Neutrophil (primary cell): ENCODE results near the gene DDX39B.
A peak's percentile ranks its signal among the peaks of the same experiment; 100 is the strongest.

Experiments used
- H3K27ac ChIP-seq: fragments of 200-600 bp; sonication (generic); 2 replicates; pipeline ENCODE4 v1.5.1; 2016; ENCODE audit warnings: mild to moderate bottlenecking, moderate library complexity
- H3K27me3 ChIP-seq: fragments of 200-600 bp; sonication (generic); 2 replicates; pipeline ENCODE4 v1.6.0; 2016; ENCODE audit warnings: mild to moderate bottlenecking
- H3K36me3 ChIP-seq: fragments of 200-600 bp; sonication (generic); 2 replicates; pipeline ENCODE4 v1.5.1; 2017
- H3K4me1 ChIP-seq, 2 experiments: fragments of 200-600 bp in 1 of 2; sonication (generic) in 1 of 2; 1 replicate in 1 of 2; 2 replicates in 1 of 2; pipeline versions ENCODE4 v1.5.1 to v1.6.1; 2013 to 2016; ENCODE audit warnings: low read depth in 1 of 2, low read length in 1 of 2, mild to moderate bottlenecking in 1 of 2, moderate library complexity in 1 of 2; ENCODE audit not compliant: control insufficient read depth in 1 of 2, insufficient read depth in 1 of 2
- H3K4me3 ChIP-seq, 2 experiments: fragments of 200-600 bp in 1 of 2; sonication (generic) in 1 of 2; 1 replicate in 1 of 2; 2 replicates in 1 of 2; pipeline ENCODE4 v1.5.1; 2013 to 2016; ENCODE audit warnings: low read depth in 1 of 2, low read length in 1 of 2, mild to moderate bottlenecking in 1 of 2, moderate library complexity in 1 of 2
- H3K9me3 ChIP-seq: fragments of 200-600 bp; sonication (generic); 2 replicates; pipeline ENCODE4 v1.5.1; 2016
- TF ChIP-seq, protein P1 (sequence below): fragments of 200-600 bp; sonication (generic); IDR thresholded peaks from 2 replicates; pipeline ENCODE4 v1.5.1; 2016; ENCODE audit warnings: antibody characterized with exemption

The DDX39B gene

GRCh38 chr6:31543639-31544038 lies 1.8 kb upstream of the DDX39B start:
- peaks cover 56 to 66% of the 10 kb centered on the region in 2 experiments for H3K4me1 ChIP-seq
- TF ChIP-seq, protein P1, sequence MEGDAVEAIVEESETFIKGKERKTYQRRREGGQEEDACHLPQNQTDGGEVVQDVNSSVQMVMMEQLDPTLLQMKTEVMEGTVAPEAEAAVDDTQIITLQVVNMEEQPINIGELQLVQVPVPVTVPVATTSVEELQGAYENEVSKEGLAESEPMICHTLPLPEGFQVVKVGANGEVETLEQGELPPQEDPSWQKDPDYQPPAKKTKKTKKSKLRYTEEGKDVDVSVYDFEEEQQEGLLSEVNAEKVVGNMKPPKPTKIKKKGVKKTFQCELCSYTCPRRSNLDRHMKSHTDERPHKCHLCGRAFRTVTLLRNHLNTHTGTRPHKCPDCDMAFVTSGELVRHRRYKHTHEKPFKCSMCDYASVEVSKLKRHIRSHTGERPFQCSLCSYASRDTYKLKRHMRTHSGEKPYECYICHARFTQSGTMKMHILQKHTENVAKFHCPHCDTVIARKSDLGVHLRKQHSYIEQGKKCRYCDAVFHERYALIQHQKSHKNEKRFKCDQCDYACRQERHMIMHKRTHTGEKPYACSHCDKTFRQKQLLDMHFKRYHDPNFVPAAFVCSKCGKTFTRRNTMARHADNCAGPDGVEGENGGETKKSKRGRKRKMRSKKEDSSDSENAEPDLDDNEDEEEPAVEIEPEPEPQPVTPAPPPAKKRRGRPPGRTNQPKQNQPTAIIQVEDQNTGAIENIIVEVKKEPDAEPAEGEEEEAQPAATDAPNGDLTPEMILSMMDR: no peak
- peak overlapping the region; percentile 97 for H3K27ac ChIP-seq
- no peak overlapping the region for H3K4me3 ChIP-seq
- H3K9me3 ChIP-seq: no peaks in the 10 kb centered on the region
- H3K36me3 ChIP-seq: peaks cover 17% of the 10 kb centered on the region
- H3K27me3 ChIP-seq: no peaks in the 10 kb centered on the region

DNA sequence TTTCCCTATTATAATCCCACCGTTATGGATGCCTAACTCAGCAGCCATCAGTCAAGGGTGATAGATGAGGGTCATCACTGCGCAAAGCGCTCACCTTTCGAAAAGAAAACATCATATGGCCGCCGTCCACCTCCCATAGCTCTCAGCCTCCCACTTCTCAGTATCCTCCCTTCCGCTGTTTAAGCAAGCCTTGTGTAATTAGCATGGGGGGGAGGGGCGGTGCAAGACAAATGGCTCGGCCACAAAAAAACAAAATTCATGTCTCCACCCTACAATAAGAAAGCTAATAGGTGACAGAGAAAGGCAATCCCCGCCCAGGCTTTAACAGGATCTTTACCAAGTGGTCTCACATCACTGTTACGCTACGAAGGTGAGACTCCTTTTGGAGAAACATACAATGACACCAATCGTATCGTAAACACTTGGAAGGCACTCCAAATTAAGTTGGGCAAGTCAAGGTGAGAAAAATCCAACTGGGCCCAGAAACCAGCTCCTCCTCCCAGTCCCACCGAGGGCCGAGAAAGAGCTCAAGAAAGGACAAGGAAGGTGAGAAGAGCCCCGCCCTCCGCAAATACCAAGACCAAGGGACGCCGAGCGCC lies 645 bp downstream of the DDX39B start:
- H3K4me1 ChIP-seq: peaks cover 32 to 44% of the 10 kb centered on the region in 2 experiments
- no peaks in the 10 kb centered on the region for H3K27me3 ChIP-seq
- peak overlapping the region; percentile 97 for H3K27ac ChIP-seq
- no peaks in the 10 kb centered on the region for H3K9me3 ChIP-seq
- peak overlapping the region; percentile 90 to 93 for H3K4me3 ChIP-seq
- TF ChIP-seq, protein P1: no peak
- peaks cover 41% of the 10 kb centered on the region for H3K36me3 ChIP-seq

GRCh38 chr6:31540640-31541039 lies 1.2 kb downstream of the DDX39B start:
- Histone ChIP-seq H3K36me3 (peaks cover 47% of the 10 kb centered on the region), H3K9me3 (no peaks in the 10 kb centered on the region), H3K4me3 (peak overlapping the region; percentile 90 to 93), H3K4me1 (peaks cover 32 to 42% of the 10 kb centered on the region in 2 experiments), H3K27me3 (no peaks in the 10 kb centered on the region), H3K27ac (peak overlapping the region; percentile 97)
- TF ChIP-seq, protein P1: no peak

- Histone ChIP-seq H3K4me3 (no peak overlapping the region), H3K4me1 (peaks cover 32 to 42% of the 10 kb centered on the region in 2 experiments)
- TF ChIP-seq, protein P1: no peak
These were observed 2.9 kb downstream of the DDX39B start for GRCh38 chr6:31538805-31539400.

DNA sequence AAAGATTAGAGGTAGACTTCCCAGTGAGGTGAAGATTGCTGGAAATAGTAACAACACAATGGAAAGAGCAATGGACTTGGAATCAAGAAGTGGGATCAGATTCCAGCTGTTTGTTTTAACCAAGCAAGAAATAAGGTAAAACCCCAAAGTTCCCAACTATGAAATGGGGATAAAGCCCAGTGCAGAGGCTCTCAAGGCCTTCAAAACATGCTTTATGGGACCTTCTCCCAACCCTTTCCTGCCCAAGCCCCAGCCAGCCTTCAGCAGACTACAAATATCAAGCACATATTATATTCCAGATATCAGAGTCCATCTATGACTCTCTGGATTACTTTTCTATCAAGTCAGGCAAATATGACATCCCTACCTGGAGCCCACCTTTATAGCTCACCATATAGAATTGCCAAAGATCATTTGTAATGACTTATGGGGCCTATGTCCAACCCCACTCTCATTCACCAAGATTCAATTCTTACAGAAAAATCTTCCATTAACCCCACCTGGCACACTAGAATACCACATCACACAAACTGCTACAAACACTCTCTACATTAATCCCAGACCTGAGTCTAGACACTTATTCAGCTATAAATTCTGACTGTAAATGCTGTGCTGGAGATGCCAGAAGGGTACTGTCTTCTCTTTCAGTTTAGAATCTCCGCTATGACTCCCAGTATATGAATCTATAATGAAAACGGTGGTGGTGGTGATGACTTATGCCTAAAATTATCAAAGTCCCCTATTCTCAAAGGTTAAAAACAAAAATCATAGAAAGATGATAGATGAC lies 6.1 kb downstream of the DDX39B start:
- TF ChIP-seq, protein P1: no peak
- peaks cover 96% of the 10 kb centered on the region for H3K36me3 ChIP-seq
- H3K9me3 ChIP-seq: no peaks in the 10 kb centered on the region
- H3K4me3 ChIP-seq: no peak overlapping the region
- H3K27me3 ChIP-seq: no peaks in the 10 kb centered on the region
- peaks cover 20 to 23% of the 10 kb centered on the region in 2 experiments for H3K4me1 ChIP-seq
- H3K27ac ChIP-seq: no peak overlapping the region

More at GRCh38 chr6:31538805-31539400, 2.9 kb downstream of the DDX39B start:
- H3K9me3 ChIP-seq: no peaks in the 10 kb centered on the region
- H3K27ac ChIP-seq: peak overlapping the region; percentile 1
- H3K27me3 ChIP-seq: no peaks in the 10 kb centered on the region
- peaks cover 64% of the 10 kb centered on the region for H3K36me3 ChIP-seq
